NCI-H748 treated with DMSO at 0.1 percent for 48 hours (cell line): ENCODE measurements around the gene CFAP74.

Source experiments
- DNase-seq: peaks from one replicate; lab custom pipeline; 2025; lab: John Stamatoyannopoulos, UW

The CFAP74 gene

GRCh38 chr1:2003541-2004131 lies at the start of gene CFAP74:
Gene CFAP74, minus strand, starts transcription at chr1:2003786. Its CDS starts 12,830 bp downstream, at chr1:1990956.
- DNase-seq: no peak

GRCh38 chr1:2053217-2053616 lies 49.6 kb upstream of the CFAP74 start:
- no peak for DNase-seq

- DNase-seq: no peak
Observed at GRCh38 chr1:2052756-2053155, 49.2 kb upstream of the CFAP74 start.

GRCh38 chr1:2052054-2052679 lies 48.6 kb upstream of the CFAP74 start:
- DNase-seq: no peak

- no peak for DNase-seq
Observed at GRCh38 chr1:2050793-2051682, 47.5 kb upstream of the CFAP74 start.

GRCh38 chr1:2050461-2050792 lies 46.8 kb upstream of the CFAP74 start:
- DNase-seq: no peak

GRCh38 chr1:2049718-2050431 lies 46.3 kb upstream of the CFAP74 start, which contains the start of gene PRKCZ:
Gene PRKCZ, plus strand, starts transcription at chr1:2050411. Its CDS starts 220 bp downstream, at chr1:2050631.
- peak; percentile 81 for DNase-seq

GRCh38 chr1:2049225-2049717 lies 45.7 kb upstream of the CFAP74 start:
- DNase-seq: no peak

GRCh38 chr1:2047749-2048729 lies 44.5 kb upstream of the CFAP74 start:
- no peak for DNase-seq

- DNase-seq: no peak
Observed at GRCh38 chr1:2046953-2047748, 43.6 kb upstream of the CFAP74 start.

- DNase-seq: peak; percentile 8
Observed at GRCh38 chr1:2046174-2046917, 42.8 kb upstream of the CFAP74 start.

- DNase-seq: no peak
Observed at GRCh38 chr1:2045468-2046173, 42.0 kb upstream of the CFAP74 start.

- no peak for DNase-seq
Observed at GRCh38 chr1:2044510-2045319, 41.1 kb upstream of the CFAP74 start.

- DNase-seq: no peak
Observed at GRCh38 chr1:2043886-2044285, 40.3 kb upstream of the CFAP74 start.

GRCh38 chr1:2042830-2043773 lies 39.5 kb upstream of the CFAP74 start:
- no peak for DNase-seq

GRCh38 chr1:2041887-2042286 lies 38.3 kb upstream of the CFAP74 start:
- no peak for DNase-seq

- no peak for DNase-seq
Observed at GRCh38 chr1:2041305-2041704, 37.7 kb upstream of the CFAP74 start.
